NT2/D1 (cell line): ENCODE data around the gene RTP3.
"Not testable (repeated sequence)": the region's sequence is repeated elsewhere in the genome, so short reads cannot be mapped to it uniquely, and the experiment has no call there.

ENCODE experiments used
- DNase-seq: peaks from one replicate; pipeline ENCODE4 v3.0.0-alpha.2; 2011; ENCODE audit warnings: low read depth, low spot score
- H3K27me3 ChIP-seq: 2 replicates; pipeline ENCODE4 v1.6.0; 2011; ENCODE audit warnings: mild to moderate bottlenecking; ENCODE audit not compliant: insufficient read length, insufficient read depth
- H3K36me3 ChIP-seq: 2 replicates; pipeline ENCODE4 v1.6.1; 2011; ENCODE audit warnings: mild to moderate bottlenecking, low read length, mixed read lengths; ENCODE audit not compliant: insufficient read depth, insufficient read length
- H3K4me1 ChIP-seq: 2 replicates; pipeline ENCODE4 v1.5.1; 2011; ENCODE audit not compliant: insufficient read depth, insufficient read length
- H3K4me3 ChIP-seq: 2 replicates; pipeline ENCODE4 v1.5.1; 2011; ENCODE audit warnings: low read depth; ENCODE audit not compliant: insufficient read length
- H3K9ac ChIP-seq: 2 replicates; pipeline ENCODE4 v1.6.0; 2011; ENCODE audit warnings: low read depth; ENCODE audit not compliant: insufficient read length
- H3K9me3 ChIP-seq: 2 replicates; pipeline ENCODE4 v1.5.1; 2011; ENCODE audit warnings: mild to moderate bottlenecking, low read length; ENCODE audit not compliant: insufficient read depth
- SUZ12 ChIP-seq: IDR thresholded peaks from 2 replicates; pipeline ENCODE4 v1.6.1; 2011; ENCODE audit not compliant: insufficient read length, insufficient read depth; ENCODE audit errors: extremely low read depth
- YY1 ChIP-seq: IDR thresholded peaks from 2 replicates; pipeline ENCODE4 v1.6.1; 2011; ENCODE audit not compliant: insufficient read length, insufficient read depth
- ZNF274 ChIP-seq: IDR thresholded peaks from 2 replicates; pipeline ENCODE4 v1.6.1; 2011; ENCODE audit warnings: mild to moderate bottlenecking, low read depth, low read length

Gene RTP3

DNA sequence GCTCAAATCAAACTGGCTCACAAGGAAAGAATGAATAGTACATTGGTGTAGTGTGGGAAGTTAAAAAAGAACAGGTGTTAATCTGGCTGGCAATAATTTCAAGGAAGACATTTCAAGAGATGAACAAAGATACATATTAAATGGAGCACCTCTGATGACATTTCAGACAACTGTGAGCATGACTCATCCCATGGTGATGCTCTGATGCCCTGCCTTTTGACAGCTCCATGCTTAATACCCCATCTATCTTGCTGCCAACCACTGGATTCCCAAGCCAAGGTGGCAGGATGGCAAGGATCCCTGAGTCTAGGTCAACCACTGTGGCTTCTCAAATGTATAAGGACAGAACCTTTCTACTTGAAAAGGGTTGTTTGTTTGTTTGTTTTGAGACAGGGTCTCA lies 39.0 kb downstream of the RTP3 start:
- Histone ChIP-seq H3K9me3 (no peaks in the 10 kb centered on the region), H3K9ac (no peak overlapping the region), H3K36me3 (no peaks in the 10 kb centered on the region), H3K4me3 (no peak overlapping the region), H3K4me1 (peaks cover 5% of the 10 kb centered on the region), H3K27me3 (no peaks in the 10 kb centered on the region)
- no peak for DNase-seq
- TF ChIP-seq ZNF274 = no peak
- no peak for TF ChIP-seq YY1
- no peak for TF ChIP-seq SUZ12

DNA sequence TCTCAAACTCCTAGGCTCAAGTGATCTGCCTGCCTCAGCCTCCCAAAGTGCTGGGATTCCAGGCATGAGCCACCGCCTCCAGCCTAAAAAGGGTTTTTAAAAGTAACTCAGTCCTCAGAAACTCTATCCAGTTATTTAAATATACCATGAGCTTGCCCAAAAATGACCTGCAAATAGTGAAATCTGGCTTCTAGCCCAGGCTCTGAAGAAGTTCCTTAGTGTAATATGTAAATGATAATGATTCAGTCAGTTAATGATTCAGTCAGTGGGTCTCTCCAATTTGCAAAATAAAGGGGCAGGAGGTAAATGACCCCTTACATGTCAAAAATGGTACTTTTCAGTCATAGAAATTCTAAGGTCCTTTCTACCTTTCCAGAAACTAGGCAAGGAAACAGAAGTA lies 39.5 kb downstream of the RTP3 start:
- Histone ChIP-seq H3K9me3 (no peaks in the 10 kb centered on the region), H3K4me1 (peaks cover 5% of the 10 kb centered on the region), H3K9ac (no peak overlapping the region), H3K27me3 (no peaks in the 10 kb centered on the region), H3K4me3 (no peak overlapping the region), H3K36me3 (no peaks in the 10 kb centered on the region)
- DNase-seq = no peak
- TF ChIP-seq SUZ12 (no peak), YY1 (no peak)

DNA sequence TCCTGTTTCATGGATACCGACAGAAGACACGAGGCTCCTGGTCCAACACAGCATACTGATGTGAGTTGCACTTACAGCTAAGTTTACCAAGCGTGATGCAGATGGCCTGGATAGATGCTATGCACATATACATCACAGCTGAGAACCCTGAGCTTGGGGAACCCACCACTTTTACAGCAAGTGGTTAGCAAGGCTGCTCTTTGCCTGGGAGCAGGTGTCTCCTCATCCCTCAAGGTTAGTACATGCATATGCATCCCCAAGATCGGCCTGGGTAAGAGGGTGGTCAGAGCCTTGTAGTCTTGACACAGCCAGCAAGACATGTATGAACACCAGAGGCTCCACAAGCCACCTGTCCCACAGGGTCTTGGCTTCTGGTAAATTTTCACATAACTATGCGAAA lies 40.0 kb downstream of the RTP3 start:
- Histone ChIP-seq H3K9me3 (no peaks in the 10 kb centered on the region), H3K27me3 (no peaks in the 10 kb centered on the region), H3K9ac (no peak overlapping the region), H3K4me3 (no peak overlapping the region), H3K4me1 (peaks cover 5% of the 10 kb centered on the region), H3K36me3 (no peaks in the 10 kb centered on the region)
- DNase-seq = no peak
- TF ChIP-seq ZNF274 = no peak
- no peak for TF ChIP-seq YY1
- TF ChIP-seq SUZ12 = no peak

DNA sequence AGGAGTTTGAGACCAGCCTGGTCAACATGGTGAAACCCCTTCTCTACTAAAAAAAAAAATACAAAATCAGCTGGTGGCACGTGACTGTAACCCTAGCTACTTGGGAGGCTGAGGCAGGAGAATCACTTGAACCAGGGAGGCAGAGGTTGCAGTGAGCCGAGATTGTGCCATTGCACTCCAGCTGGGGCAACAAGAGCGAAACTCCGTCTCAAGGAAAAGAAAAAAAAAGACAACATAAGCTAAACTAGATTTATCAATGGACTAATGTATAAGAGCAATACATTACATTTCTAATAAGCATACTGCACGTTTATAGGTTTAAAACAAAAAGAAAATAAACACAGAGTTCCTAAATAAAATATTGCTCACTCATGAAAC lies 40.6 kb downstream of the RTP3 start:
- not testable (repeated sequence) for H3K9ac ChIP-seq, H3K27me3 ChIP-seq, DNase-seq, H3K4me1 ChIP-seq, H3K4me3 ChIP-seq, H3K36me3 ChIP-seq, H3K9me3 ChIP-seq

DNA sequence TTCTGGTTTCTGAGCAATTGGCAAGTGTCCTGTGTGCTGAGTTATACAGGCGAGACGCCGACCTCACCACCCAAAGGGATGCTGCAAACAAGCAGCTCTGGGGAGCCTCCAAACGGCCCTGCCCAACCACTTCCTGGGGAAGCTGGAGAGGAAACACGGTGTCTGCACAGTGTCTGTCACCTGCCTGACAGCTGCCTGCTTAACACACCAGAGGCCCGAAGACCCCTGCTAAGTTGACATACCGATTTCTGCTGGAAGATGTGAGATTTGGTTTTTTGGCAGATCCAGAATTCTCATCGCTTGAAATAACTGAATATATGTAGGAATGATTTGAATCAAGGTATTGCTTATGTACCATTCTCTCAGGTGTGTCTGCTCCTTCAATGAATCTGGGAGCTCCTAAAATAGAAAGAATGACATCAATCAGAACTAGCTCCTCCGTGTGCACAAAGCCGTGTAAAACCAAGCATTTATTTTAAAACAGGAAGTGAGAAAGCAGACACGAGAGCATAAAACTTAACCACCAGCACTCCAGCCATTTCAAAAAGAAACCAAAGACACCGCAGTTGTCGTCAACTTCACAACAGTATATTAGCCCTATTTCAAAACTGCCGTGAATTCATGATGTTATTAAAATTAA lies 41.1 kb downstream of the RTP3 start:
- Histone ChIP-seq H3K4me3 (no peak overlapping the region), H3K36me3 (no peaks in the 10 kb centered on the region), H3K9ac (no peak overlapping the region), H3K9me3 (no peaks in the 10 kb centered on the region), H3K4me1 (peaks cover 5% of the 10 kb centered on the region), H3K27me3 (no peaks in the 10 kb centered on the region)
- DNase-seq = no peak
- no peak for TF ChIP-seq SUZ12
- TF ChIP-seq YY1 = no peak
- no peak for TF ChIP-seq ZNF274

DNA sequence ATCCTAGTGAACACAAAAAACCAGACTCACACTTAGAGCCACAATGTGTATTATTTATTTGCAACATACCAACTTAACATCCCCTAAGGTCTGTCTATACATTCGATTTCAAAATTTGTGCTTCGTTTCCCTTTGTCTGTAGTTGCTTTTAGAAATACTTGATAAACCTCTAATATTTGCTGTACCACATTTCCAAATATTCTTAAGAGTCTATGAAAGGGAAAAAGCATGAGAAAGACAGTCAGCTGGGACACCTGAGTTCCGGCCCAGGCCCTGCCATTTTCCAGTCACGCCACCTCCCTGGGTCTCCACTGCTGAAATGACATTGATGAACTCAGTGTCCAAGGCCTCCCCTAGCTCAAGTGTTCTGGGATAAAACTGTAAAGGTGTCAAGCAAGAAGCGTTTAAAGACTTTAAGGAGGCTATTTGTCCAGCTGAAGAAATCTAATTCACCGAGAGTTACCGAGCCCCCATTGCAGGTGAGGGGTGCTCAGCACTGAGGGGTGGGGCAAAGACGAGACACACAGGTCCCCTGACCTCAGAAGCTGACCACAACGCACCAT lies 41.7 kb downstream of the RTP3 start:
- Histone ChIP-seq H3K36me3 (no peaks in the 10 kb centered on the region), H3K4me1 (peaks cover 5% of the 10 kb centered on the region), H3K9ac (no peak overlapping the region), H3K4me3 (no peak overlapping the region), H3K27me3 (no peaks in the 10 kb centered on the region), H3K9me3 (no peaks in the 10 kb centered on the region)
- no peak for DNase-seq
- no peak for TF ChIP-seq SUZ12
- no peak for TF ChIP-seq ZNF274
- TF ChIP-seq YY1 = no peak

DNA sequence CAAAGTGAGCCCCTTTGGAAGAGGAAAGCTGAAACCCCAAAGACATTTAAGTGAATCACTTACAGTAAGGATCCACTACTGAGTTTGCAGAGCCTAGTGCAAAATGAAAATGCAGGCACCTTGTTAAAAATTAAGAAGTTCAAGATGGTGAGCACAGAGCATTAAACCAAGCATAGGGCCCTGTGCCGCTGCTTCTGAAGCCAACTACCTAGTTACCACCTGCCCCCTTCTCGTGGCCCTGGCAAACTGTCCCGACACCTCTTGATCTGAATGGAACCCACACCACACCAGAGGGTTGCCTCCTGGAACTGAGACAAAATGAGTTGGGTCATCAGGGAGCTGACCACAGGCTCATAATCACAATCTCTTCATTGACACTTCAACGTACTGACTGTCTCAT lies 42.8 kb downstream of the RTP3 start:
- TF ChIP-seq YY1 = no peak
- no peak for TF ChIP-seq ZNF274
- TF ChIP-seq SUZ12 = no peak
- Histone ChIP-seq H3K27me3 (no peaks in the 10 kb centered on the region), H3K9ac (no peak overlapping the region), H3K4me3 (no peak overlapping the region), H3K9me3 (no peaks in the 10 kb centered on the region), H3K36me3 (no peaks in the 10 kb centered on the region), H3K4me1 (peaks cover 8% of the 10 kb centered on the region)
- no peak for DNase-seq

DNA sequence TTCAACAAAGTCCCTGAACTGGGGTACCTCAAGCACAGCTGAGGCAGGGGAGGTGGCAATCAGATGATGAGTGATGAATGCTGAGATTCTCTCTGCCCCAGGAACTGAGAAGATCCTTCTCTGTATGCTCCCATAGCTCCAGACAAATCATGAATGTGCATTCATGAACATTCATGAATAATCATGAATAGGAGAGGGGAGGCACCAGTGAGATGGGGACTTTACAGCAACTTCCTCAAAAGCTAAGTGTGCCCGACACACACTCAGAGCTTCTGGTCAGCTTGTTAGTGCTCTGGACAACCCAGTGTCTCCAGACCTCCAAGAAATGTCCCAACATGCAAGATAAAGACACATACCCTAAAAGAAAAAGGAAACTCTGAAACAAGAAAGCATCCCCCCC lies 44.1 kb downstream of the RTP3 start:
- Histone ChIP-seq H3K4me1 (peaks cover 10% of the 10 kb centered on the region), H3K4me3 (no peak overlapping the region), H3K9ac (no peak overlapping the region), H3K27me3 (no peaks in the 10 kb centered on the region), H3K9me3 (no peaks in the 10 kb centered on the region), H3K36me3 (no peaks in the 10 kb centered on the region)
- no peak for DNase-seq
- TF ChIP-seq ZNF274 = no peak
- no peak for TF ChIP-seq SUZ12
- TF ChIP-seq YY1 = no peak
